GM23338 (cell line): ENCODE results near the gene AKT1S1. TPM values are rescaled to one million over a fixed set of nuclear protein-coding genes. Genes with fewer than 3 reads are reported as not detected.
"Not testable (repeated sequence)": the region's sequence is repeated elsewhere in the genome, so short reads cannot be mapped to it uniquely, and the experiment has no call there.

Experiments
- ATAC-seq: fragments of 200-7000 bp; cut with Tn5 transposase; 3 replicates; pipeline ENCODE4 v1.9.1; 2020
- DNase-seq: peaks from one replicate; pipeline ENCODE4 v3.0.0-alpha.2; 2015; ENCODE audit warnings: low spot score
- H2AFZ ChIP-seq: fragments of 200-600 bp; sonication (generic); 2 replicates; pipeline ENCODE4 v1.8.0; 2016; ENCODE audit warnings: antibody characterized with exemption, mild to moderate bottlenecking, moderate library complexity
- H3F3A ChIP-seq: fragments of 200-600 bp; sonication (generic); replicated peaks from 2 replicates; pipeline ENCODE4 v1.8.0; 2017; ENCODE audit warnings: antibody characterized with exemption, mixed run types, low read depth
- H3K27ac ChIP-seq: fragments of 200-600 bp; sonication (generic); 2 replicates; pipeline ENCODE4 v1.6.1; 2016; ENCODE audit warnings: low read depth
- H3K27me3 ChIP-seq: fragments of 200-600 bp; sonication (generic); 2 replicates; pipeline ENCODE4 v1.8.0; 2016; ENCODE audit warnings: mild to moderate bottlenecking, mixed run types, moderate library complexity; ENCODE audit not compliant: insufficient read depth
- H3K36me3 ChIP-seq: fragments of 200-600 bp; sonication (generic); 2 replicates; pipeline ENCODE4 v1.8.0; 2016; ENCODE audit warnings: mild to moderate bottlenecking; ENCODE audit not compliant: insufficient read depth
- H3K4me1 ChIP-seq: fragments of 200-600 bp; sonication (generic); 2 replicates; pipeline ENCODE4 v1.8.0; 2016; ENCODE audit warnings: mild to moderate bottlenecking, moderate library complexity; ENCODE audit not compliant: insufficient read depth
- H3K4me2 ChIP-seq: fragments of 200-600 bp; sonication (generic); 2 replicates; pipeline ENCODE4 v1.7.1; 2017; ENCODE audit warnings: mixed run types
- H3K4me3 ChIP-seq: fragments of 200-600 bp; sonication (generic); 2 replicates; pipeline ENCODE4 v1.6.1; 2016; ENCODE audit warnings: mixed run types
- H3K79me2 ChIP-seq: fragments of 200-600 bp; sonication (generic); replicated peaks from 2 replicates; pipeline ENCODE4 v1.8.0; 2017; ENCODE audit warnings: mild to moderate bottlenecking; ENCODE audit not compliant: insufficient read depth
- H3K9me2 ChIP-seq: fragments of 200-600 bp; sonication (generic); 2 replicates; pipeline ENCODE4 v1.8.0; 2017; ENCODE audit not compliant: insufficient read depth
- H4K20me1 ChIP-seq: fragments of 200-600 bp; sonication (generic); replicated peaks from 2 replicates; pipeline ENCODE4 v1.8.0; 2017; ENCODE audit warnings: mild to moderate bottlenecking; ENCODE audit not compliant: insufficient read depth
- H3K27ac Mint-ChIP-seq: 2 replicates; pipeline ENCODE4 v1.8.0; 2020; ENCODE audit warnings: inconsistent platforms, mild to moderate bottlenecking, moderate library complexity, mixed read lengths
- H3K27me3 Mint-ChIP-seq: 3 replicates; pipeline ENCODE4 v1.8.0; 2022; ENCODE audit warnings: low read depth, mild to moderate bottlenecking, moderate library complexity, mixed read lengths, inconsistent platforms; ENCODE audit not compliant: insufficient read depth, poor library complexity
- H3K36me3 Mint-ChIP-seq: 3 replicates; pipeline ENCODE4 v1.8.0; 2021; ENCODE audit warnings: low read depth, mild to moderate bottlenecking, inconsistent platforms, moderate library complexity, mixed read lengths
- H3K4me1 Mint-ChIP-seq: 3 replicates; pipeline ENCODE4 v1.8.0; 2020; ENCODE audit warnings: mild to moderate bottlenecking, inconsistent platforms, mixed read lengths
- H3K4me3 Mint-ChIP-seq: 3 replicates; pipeline ENCODE4 v1.8.0; 2021; ENCODE audit warnings: moderate library complexity, mild to moderate bottlenecking, inconsistent platforms, mixed read lengths
- H3K9me3 Mint-ChIP-seq: 3 replicates; pipeline ENCODE4 v1.8.0; 2020; ENCODE audit warnings: moderate library complexity, mild to moderate bottlenecking, inconsistent platforms, mixed read lengths
- CREB1 ChIP-seq: fragments of 250-450 bp; sonication (Bioruptor Pico); IDR thresholded peaks from 2 replicates; pipeline ENCODE4 v1.5.0; 2020; ENCODE audit warnings: low read depth, mild to moderate bottlenecking, moderate library complexity
- EZH2 ChIP-seq: fragments of 200-600 bp; sonication (generic); IDR thresholded peaks from one replicate; pipeline ENCODE4 v1.8.0; 2017; ENCODE audit warnings: antibody characterized with exemption, mild to moderate bottlenecking, low read depth; ENCODE audit not compliant: unreplicated experiment
- EZH2phosphoT487 ChIP-seq: fragments of 200-600 bp; sonication (generic); IDR thresholded peaks from one replicate; pipeline ENCODE4 v1.8.1; 2018; ENCODE audit warnings: antibody characterized with exemption; ENCODE audit not compliant: unreplicated experiment
- ZNF114 ChIP-seq: fragments of 250-450 bp; sonication (Bioruptor Pico); IDR thresholded peaks from 2 replicates; pipeline ENCODE4 v1.5.0; 2020; ENCODE audit warnings: mild to moderate bottlenecking, moderate library complexity
- ZNF462 ChIP-seq: fragments of 250-450 bp; sonication (Bioruptor Pico); IDR thresholded peaks from 2 replicates; pipeline ENCODE4 v1.5.0; 2020; ENCODE audit warnings: mild to moderate bottlenecking, moderate library complexity
- microRNA-seq: library from miRNA; unstranded; fragments of <30 nt; microRNA quantifications from one replicate; pipeline ENCODE4, GENCODE V29; 2017
- polyA plus RNA-seq: library from polyadenylated mRNA; unstranded; fragments of >200 nt; fragmentation: Nextera tagmentation; extraction: Ambion mirVana; gene quantifications from 2 replicates; pipeline ENCODE4 v1.2.1, GENCODE V29; 2016
- small RNA-seq: library from RNA; depleted of rRNA; stranded (forward); fragments of <200 nt; gene quantifications from one replicate; pipeline ENCODE3, GENCODE V24; 2014; ENCODE audit warnings: low replicate concordance
- total RNA-seq: library from RNA; depleted of rRNA; stranded (reverse); fragments of >200 nt; shearing (Covaris generic); gene quantifications from 2 replicates; pipeline ENCODE4 v1.2.3, GENCODE V29; 2014; rRNA removed

AKT1S1 gene
- total and polyA plus RNA-seq, 2 experiments from 2014 or later = 21.5 to 28.6 TPM

- TF ChIP-seq ZNF462 = no peak
- TF ChIP-seq ZNF114 (CRISPR knock-in tag) = no peak
- no peak for TF ChIP-seq CREB1
- no peak for TF ChIP-seq EZH2phosphoT487
- no peak for TF ChIP-seq EZH2
Observed at GRCh38 chr19:49820125-49820524, 57.0 kb downstream of the AKT1S1 start (continued).

DNA sequence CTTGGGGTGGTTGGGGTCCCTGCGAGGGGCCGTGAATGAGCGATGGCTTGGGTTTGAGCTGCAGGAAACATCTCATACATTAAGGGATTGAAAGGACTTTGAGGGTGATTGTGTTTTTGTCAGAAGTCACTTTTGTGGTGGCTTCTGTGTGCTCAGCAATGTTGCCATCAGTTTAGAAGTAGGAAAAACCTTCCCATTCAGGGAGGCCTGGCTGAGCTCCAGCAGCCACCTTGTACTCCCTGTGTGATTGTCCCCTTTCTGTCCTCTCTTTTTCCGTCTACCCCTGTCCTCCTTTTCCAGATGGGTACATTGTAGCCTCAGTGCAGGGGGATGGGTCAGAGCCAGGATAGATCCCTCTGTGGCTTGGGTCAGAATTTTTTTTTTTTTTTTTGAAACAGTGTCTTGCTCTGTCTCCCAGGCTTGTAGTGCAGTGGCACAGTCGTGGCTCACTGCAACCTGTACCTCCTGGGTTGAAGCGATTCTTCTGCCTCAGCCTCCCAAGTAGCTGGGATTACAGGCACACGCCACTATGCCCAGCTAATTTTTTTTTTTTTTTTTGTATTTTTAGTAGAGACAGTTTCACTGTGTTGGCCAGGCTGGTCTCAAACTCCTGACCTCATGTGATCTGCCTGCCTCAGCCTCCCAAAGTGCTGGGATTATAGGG lies 57.6 kb downstream of the AKT1S1 start:
- DNase-seq, H3K36me3 ChIP-seq, H3K9me2 ChIP-seq, H2AFZ ChIP-seq, H4K20me1 ChIP-seq, H3K27ac ChIP-seq, H3K9me3 Mint-ChIP-seq, ATAC-seq, H3K27me3 ChIP-seq, H3K4me1 ChIP-seq, H3F3A ChIP-seq, H3K4me1 Mint-ChIP-seq: not testable (repeated sequence)
- Histone ChIP-seq H3K79me2 (peaks cover 33% of the 10 kb centered on the region), H3K4me2 (peak overlapping the region; percentile 95; the same call in 1 of the 2 replicates), H3K4me3 (peak overlapping the region; percentile 98)
- Mint-ChIP-seq H3K27me3 (peaks cover 15% of the 10 kb centered on the region), H3K36me3 (peaks cover 12% of the 10 kb centered on the region), H3K4me3 (peak overlapping the region; percentile 97), H3K27ac (peak overlapping the region; percentile 100)

Small RNAs within 50 kb of the gene (microRNA-seq; reads per million reads assigned to microRNA genes)
- gene MIR4749 = 1.8 reads per million
- gene MIR4750 = 1.8 reads per million
- gene MIR6800 = not detected

Small RNAs within 50 kb of the gene (small RNA-seq; reads per million reads assigned to genes)
- not detected for gene MIR4749

Other genes starting within 250 kb of the AKT1S1 start
- gene RRAS, start 237.2 kb downstream of the AKT1S1 start, total RNA-seq = 6.1 and 9.3 TPM in 2 replicates
- gene RRAS, start 237.2 kb downstream of the AKT1S1 start, polyA plus RNA-seq = 30.0 and 31.0 TPM in 2 replicates
- 47.0 and 53.7 TPM in 2 replicates for gene SCAF1, start 235.1 kb downstream of the AKT1S1 start, total RNA-seq
- gene SCAF1, start 235.1 kb downstream of the AKT1S1 start, polyA plus RNA-seq = 19.7 and 20.2 TPM in 2 replicates
- gene IRF3, start 211.5 kb downstream of the AKT1S1 start, total RNA-seq = 89.3 and 164 TPM in 2 replicates
- 57.4 and 72.4 TPM in 2 replicates for gene IRF3, start 211.5 kb downstream of the AKT1S1 start, polyA plus RNA-seq
- gene BCL2L12, start 211.4 kb downstream of the AKT1S1 start, total RNA-seq = 30.6 and 61.3 TPM in 2 replicates
- gene BCL2L12, start 211.4 kb downstream of the AKT1S1 start, polyA plus RNA-seq = 102 and 114 TPM in 2 replicates
- 700 and 762 TPM in 2 replicates for gene PRMT1, start 200.1 kb downstream of the AKT1S1 start, total RNA-seq
- 587 and 590 TPM in 2 replicates for gene PRMT1, start 200.1 kb downstream of the AKT1S1 start, polyA plus RNA-seq
- 3.1 and 5.7 TPM in 2 replicates for gene ADM5, start 187.8 kb downstream of the AKT1S1 start, total RNA-seq
- 2.6 and 2.8 TPM in 2 replicates for gene ADM5, start 187.8 kb downstream of the AKT1S1 start, polyA plus RNA-seq
- 46.8 and 63.4 TPM in 2 replicates for gene CPT1C, start 186.2 kb downstream of the AKT1S1 start, total RNA-seq
- 77.3 and 79.3 TPM in 2 replicates for gene CPT1C, start 186.2 kb downstream of the AKT1S1 start, polyA plus RNA-seq
- not detected in 2 replicates for gene TSKS, start 114.0 kb downstream of the AKT1S1 start, total RNA-seq
- gene TSKS, start 114.0 kb downstream of the AKT1S1 start, polyA plus RNA-seq = 0.82 and 0.99 TPM in 2 replicates
- gene AP2A1, start 110.4 kb downstream of the AKT1S1 start, total RNA-seq = 110 and 129 TPM in 2 replicates
- gene AP2A1, start 110.4 kb downstream of the AKT1S1 start, polyA plus RNA-seq = 34.1 and 37.2 TPM in 2 replicates
- 25.7 and 34.8 TPM in 2 replicates for gene FUZ, start 64.1 kb downstream of the AKT1S1 start, total RNA-seq
- gene FUZ, start 64.1 kb downstream of the AKT1S1 start, polyA plus RNA-seq = 24.3 TPM in 2 replicates
- gene MED25, start 59.1 kb downstream of the AKT1S1 start, total RNA-seq = 47.1 and 58.6 TPM in 2 replicates
- 45.6 and 46.4 TPM in 2 replicates for gene MED25, start 59.1 kb downstream of the AKT1S1 start, polyA plus RNA-seq
- 194 and 209 TPM in 2 replicates for gene PTOV1, start 26.2 kb downstream of the AKT1S1 start, total RNA-seq
- gene PTOV1, start 26.2 kb downstream of the AKT1S1 start, polyA plus RNA-seq = 188 and 225 TPM in 2 replicates
- 81.4 and 99.6 TPM in 2 replicates for gene PNKP, start 9.8 kb downstream of the AKT1S1 start, total RNA-seq
- 109 and 112 TPM in 2 replicates for gene PNKP, start 9.8 kb downstream of the AKT1S1 start, polyA plus RNA-seq
- 12.1 and 19.3 TPM in 2 replicates for gene TBC1D17, start 347 bp upstream of the AKT1S1 start, total RNA-seq
- gene TBC1D17, start 347 bp upstream of the AKT1S1 start, polyA plus RNA-seq = 39.5 and 43.1 TPM in 2 replicates
- 0.50 and 0.69 TPM in 2 replicates for gene IL4I1, start 19.5 kb upstream of the AKT1S1 start, total RNA-seq
- 0.57 and 0.60 TPM in 2 replicates for gene IL4I1, start 19.5 kb upstream of the AKT1S1 start, polyA plus RNA-seq
- gene ATF5, start 51.9 kb upstream of the AKT1S1 start, total RNA-seq = 7.4 and 8.2 TPM in 2 replicates
- 9.6 and 10.3 TPM in 2 replicates for gene ATF5, start 51.9 kb upstream of the AKT1S1 start, polyA plus RNA-seq
- 87.7 and 99.4 TPM in 2 replicates for gene NUP62, start 52.1 kb upstream of the AKT1S1 start, total RNA-seq
- gene NUP62, start 52.1 kb upstream of the AKT1S1 start, polyA plus RNA-seq = 54.0 and 55.5 TPM in 2 replicates
- not detected in 2 replicates for gene SIGLEC11, start 83.8 kb upstream of the AKT1S1 start, total RNA-seq
- gene SIGLEC11, start 83.8 kb upstream of the AKT1S1 start, polyA plus RNA-seq = not detected in 2 replicates
- 20.4 and 29.1 TPM in 2 replicates for gene VRK3, start 148.0 kb upstream of the AKT1S1 start, total RNA-seq
- 17.4 and 19.2 TPM in 2 replicates for gene VRK3, start 148.0 kb upstream of the AKT1S1 start, polyA plus RNA-seq
- 17.4 and 18.9 TPM in 2 replicates for gene ZNF473, start 148.7 kb upstream of the AKT1S1 start, total RNA-seq
- gene ZNF473, start 148.7 kb upstream of the AKT1S1 start, polyA plus RNA-seq = 1.5 and 3.3 TPM in 2 replicates